K562 (cell line): Measurements from ENCODE around the gene TRAPPC4. TPM values are rescaled to one million over a fixed set of nuclear protein-coding genes. Genes with fewer than 3 reads are reported as not detected.

ENCODE experiments used
- ATF2 ChIP-seq: sonication (generic); formaldehyde crosslinking; IDR thresholded peaks from 2 replicates; pipeline ENCODE4 v1.8.1; 2022; ENCODE audit warnings: missing genetic modification reagents
- CBX2 ChIP-seq: fragments of 200-600 bp; sonication (generic); IDR thresholded peaks from one replicate; pipeline ENCODE4 v1.6.1; 2012; ENCODE audit warnings: mild to moderate bottlenecking, low read length, inconsistent platforms; ENCODE audit not compliant: insufficient read depth, poor library complexity, severe bottlenecking
- FOXJ2 ChIP-seq: fragments of 200-800 bp; sonication (Bioruptor generic); IDR thresholded peaks from 2 replicates; pipeline ENCODE4 v1.6.1; 2016; ENCODE audit warnings: missing genetic modification characterization, missing compliant biosample characterization
- KHSRP ChIP-seq: fragments of 450-650 bp; IDR thresholded peaks from 2 replicates; pipeline ENCODE4 v1.6.1; 2017
- MYNN ChIP-seq, 2 experiments: sonication (generic); formaldehyde crosslinking in 1 of 2; IDR thresholded peaks; 2 replicates each; pipeline versions ENCODE4 v1.5.0 to v1.6.1; 2016 to 2020; ENCODE audit warnings: antibody characterized with exemption in 1 of 2, missing genetic modification reagents in 1 of 2
- SMAD4 ChIP-seq: fragments of 250-450 bp; sonication (Bioruptor Pico); conservative IDR thresholded peaks from 2 replicates; pipeline ENCODE4 v1.8.0; 2021; ENCODE audit warnings: inconsistent platforms, mild to moderate bottlenecking, moderate library complexity
- ZNF124 ChIP-seq: sonication (generic); formaldehyde crosslinking; IDR thresholded peaks from 2 replicates; pipeline ENCODE4 v1.8.1; 2022; ENCODE audit warnings: missing genetic modification reagents
- ZNF175 ChIP-seq: fragments of 200-800 bp; sonication (Bioruptor generic); IDR thresholded peaks from 2 replicates; pipeline ENCODE4 v1.6.1; 2016; ENCODE audit warnings: low read depth, mild to moderate bottlenecking, missing genetic modification characterization, missing compliant biosample characterization
- polyA plus RNA-seq, 8 experiments: library from polyadenylated mRNA; depleted of rRNA in 4 of 8; stranded (reverse) in 5 of 8; unstranded in 3 of 8; fragments of >200 nt; fragmentation: Nextera tagmentation in 2 of 8; fragmentation: Illumina TruSeq in 1 of 8; extraction: Ambion mirVana in 2 of 8; extraction: Trizol in 1 of 8; gene quantifications; 2 replicates each; pipeline versions ENCODE4 v1.2.1 to v1.2.3, GENCODE V29; 2011 to 2014; ENCODE audit warnings: inconsistent platforms in 1 of 8, missing spikeins in 1 of 8
- total RNA-seq, 7 experiments: library from RNA; depleted of rRNA in 6 of 7; stranded (reverse); fragments of >200 nt in 6 of 7; fragmentation: Illumina TruSeq in 2 of 7; extraction: Trizol in 2 of 7; gene quantifications; 2 replicates each; pipeline versions ENCODE4 v1.2.1 to v1.2.3, GENCODE V29; 2011 to 2021; ENCODE audit warnings: low replicate concordance in 1 of 7
- TF ChIP-seq, protein P1 (sequence below): fragments of 250-450 bp; sonication (Bioruptor Pico); IDR thresholded peaks from 2 replicates; pipeline ENCODE4 v1.4.0; 2020; ENCODE audit warnings: mild to moderate bottlenecking, moderate library complexity
- TF ChIP-seq, protein P2 (sequence below): fragments of 250-450 bp; sonication (Bioruptor Pico); IDR thresholded peaks from 2 replicates; pipeline ENCODE4 v1.4.0; 2020; ENCODE audit warnings: mild to moderate bottlenecking, moderate library complexity
- TF ChIP-seq, protein P3 (sequence below): fragments of 150-350 bp; IDR thresholded peaks from 2 replicates; pipeline ENCODE4 v1.6.1; 2014; ENCODE audit warnings: low read depth, mild to moderate bottlenecking, low read length, borderline replicate concordance

Gene TRAPPC4
- total and polyA plus RNA-seq, 9 of the 15 experiments (the other 6 are each of a cell fraction or from before 2014, with no cell fraction given): 121 to 524 (median 142) TPM

- TF ChIP-seq, protein P1, sequence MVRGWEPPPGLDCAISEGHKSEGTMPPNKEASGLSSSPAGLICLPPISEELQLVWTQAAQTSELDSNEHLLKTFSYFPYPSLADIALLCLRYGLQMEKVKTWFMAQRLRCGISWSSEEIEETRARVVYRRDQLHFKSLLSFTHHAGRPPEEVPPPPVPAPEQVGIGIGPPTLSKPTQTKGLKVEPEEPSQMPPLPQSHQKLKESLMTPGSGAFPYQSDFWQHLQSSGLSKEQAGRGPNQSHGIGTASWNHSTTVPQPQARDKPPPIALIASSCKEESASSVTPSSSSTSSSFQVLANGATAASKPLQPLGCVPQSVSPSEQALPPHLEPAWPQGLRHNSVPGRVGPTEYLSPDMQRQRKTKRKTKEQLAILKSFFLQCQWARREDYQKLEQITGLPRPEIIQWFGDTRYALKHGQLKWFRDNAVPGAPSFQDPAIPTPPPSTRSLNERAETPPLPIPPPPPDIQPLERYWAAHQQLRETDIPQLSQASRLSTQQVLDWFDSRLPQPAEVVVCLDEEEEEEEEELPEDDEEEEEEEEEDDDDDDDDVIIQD: no peak
- TF ChIP-seq CBX2 (no peak), SMAD4 (0 out of 2 replicates have a peak, but pooled peaks have one; percentile 32), ATF2 (CRISPR knock-in tag) (no peak), FOXJ2 (tag) (no peak), ZNF175 (CRISPR knock-in tag) (no peak), ZNF124 (CRISPR knock-in tag) (no peak), KHSRP (no peak), MYNN (IDR thresholded peaks at IDR 0.05) (0 out of 2 replicates have a peak, but pooled peaks have one; percentile 11), MYNN (CRISPR knock-in tag; IDR thresholded peaks at IDR 0.05) (no peak)
- TF ChIP-seq, protein P2, sequence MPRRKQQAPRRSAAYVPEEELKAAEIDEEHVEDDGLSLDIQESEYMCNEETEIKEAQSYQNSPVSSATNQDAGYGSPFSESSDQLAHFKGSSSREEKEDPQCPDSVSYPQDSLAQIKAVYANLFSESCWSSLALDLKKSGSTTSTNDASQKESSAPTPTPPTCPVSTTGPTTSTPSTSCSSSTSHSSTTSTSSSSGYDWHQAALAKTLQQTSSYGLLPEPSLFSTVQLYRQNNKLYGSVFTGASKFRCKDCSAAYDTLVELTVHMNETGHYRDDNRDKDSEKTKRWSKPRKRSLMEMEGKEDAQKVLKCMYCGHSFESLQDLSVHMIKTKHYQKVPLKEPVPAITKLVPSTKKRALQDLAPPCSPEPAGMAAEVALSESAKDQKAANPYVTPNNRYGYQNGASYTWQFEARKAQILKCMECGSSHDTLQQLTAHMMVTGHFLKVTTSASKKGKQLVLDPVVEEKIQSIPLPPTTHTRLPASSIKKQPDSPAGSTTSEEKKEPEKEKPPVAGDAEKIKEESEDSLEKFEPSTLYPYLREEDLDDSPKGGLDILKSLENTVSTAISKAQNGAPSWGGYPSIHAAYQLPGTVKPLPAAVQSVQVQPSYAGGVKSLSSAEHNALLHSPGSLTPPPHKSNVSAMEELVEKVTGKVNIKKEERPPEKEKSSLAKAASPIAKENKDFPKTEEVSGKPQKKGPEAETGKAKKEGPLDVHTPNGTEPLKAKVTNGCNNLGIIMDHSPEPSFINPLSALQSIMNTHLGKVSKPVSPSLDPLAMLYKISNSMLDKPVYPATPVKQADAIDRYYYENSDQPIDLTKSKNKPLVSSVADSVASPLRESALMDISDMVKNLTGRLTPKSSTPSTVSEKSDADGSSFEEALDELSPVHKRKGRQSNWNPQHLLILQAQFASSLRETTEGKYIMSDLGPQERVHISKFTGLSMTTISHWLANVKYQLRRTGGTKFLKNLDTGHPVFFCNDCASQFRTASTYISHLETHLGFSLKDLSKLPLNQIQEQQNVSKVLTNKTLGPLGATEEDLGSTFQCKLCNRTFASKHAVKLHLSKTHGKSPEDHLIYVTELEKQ (CRISPR knock-in tag): no peak
- TF ChIP-seq, protein P3, sequence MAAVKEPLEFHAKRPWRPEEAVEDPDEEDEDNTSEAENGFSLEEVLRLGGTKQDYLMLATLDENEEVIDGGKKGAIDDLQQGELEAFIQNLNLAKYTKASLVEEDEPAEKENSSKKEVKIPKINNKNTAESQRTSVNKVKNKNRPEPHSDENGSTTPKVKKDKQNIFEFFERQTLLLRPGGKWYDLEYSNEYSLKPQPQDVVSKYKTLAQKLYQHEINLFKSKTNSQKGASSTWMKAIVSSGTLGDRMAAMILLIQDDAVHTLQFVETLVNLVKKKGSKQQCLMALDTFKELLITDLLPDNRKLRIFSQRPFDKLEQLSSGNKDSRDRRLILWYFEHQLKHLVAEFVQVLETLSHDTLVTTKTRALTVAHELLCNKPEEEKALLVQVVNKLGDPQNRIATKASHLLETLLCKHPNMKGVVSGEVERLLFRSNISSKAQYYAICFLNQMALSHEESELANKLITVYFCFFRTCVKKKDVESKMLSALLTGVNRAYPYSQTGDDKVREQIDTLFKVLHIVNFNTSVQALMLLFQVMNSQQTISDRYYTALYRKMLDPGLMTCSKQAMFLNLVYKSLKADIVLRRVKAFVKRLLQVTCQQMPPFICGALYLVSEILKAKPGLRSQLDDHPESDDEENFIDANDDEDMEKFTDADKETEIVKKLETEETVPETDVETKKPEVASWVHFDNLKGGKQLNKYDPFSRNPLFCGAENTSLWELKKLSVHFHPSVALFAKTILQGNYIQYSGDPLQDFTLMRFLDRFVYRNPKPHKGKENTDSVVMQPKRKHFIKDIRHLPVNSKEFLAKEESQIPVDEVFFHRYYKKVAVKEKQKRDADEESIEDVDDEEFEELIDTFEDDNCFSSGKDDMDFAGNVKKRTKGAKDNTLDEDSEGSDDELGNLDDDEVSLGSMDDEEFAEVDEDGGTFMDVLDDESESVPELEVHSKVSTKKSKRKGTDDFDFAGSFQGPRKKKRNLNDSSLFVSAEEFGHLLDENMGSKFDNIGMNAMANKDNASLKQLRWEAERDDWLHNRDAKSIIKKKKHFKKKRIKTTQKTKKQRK: no peak
Measured at GRCh38 chr11:119024430-119025098, 6.0 kb downstream of the TRAPPC4 start (continued).
